H9 (cell line): ENCODE measurements around the gene HYAL1. TPM values are rescaled to one million over a fixed set of nuclear protein-coding genes. Genes with fewer than 3 reads are reported as not detected.

ENCODE experiments used
- DNase-seq: peaks from one replicate; pipeline ENCODE4 v3.0.0-alpha.2; 2017
- H2AFZ ChIP-seq: one replicate; pipeline ENCODE4 v1.6.1; 2013; ENCODE audit warnings: mild to moderate bottlenecking, low read length, control low read depth, moderate library complexity
- H2AK5ac ChIP-seq: 2 replicates; pipeline ENCODE4 v1.6.1; 2013; ENCODE audit warnings: low read length, control low read depth, mixed read lengths; ENCODE audit not compliant: insufficient read length
- H2BK120ac ChIP-seq: one replicate; pipeline ENCODE4 v1.6.1; 2013; ENCODE audit warnings: low read depth, mild to moderate bottlenecking, low read length, control low read depth, inconsistent platforms; ENCODE audit not compliant: poor library complexity, severe bottlenecking
- H2BK12ac ChIP-seq: 2 replicates; pipeline ENCODE4 v1.6.1; 2013; ENCODE audit warnings: low read length, control low read depth, mixed read lengths, low read depth; ENCODE audit not compliant: insufficient read length
- H2BK15ac ChIP-seq: 2 replicates; pipeline ENCODE4 v1.6.1; 2013; ENCODE audit warnings: low read depth, low read length, control low read depth
- H2BK20ac ChIP-seq: one replicate; pipeline ENCODE4 v1.6.1; 2013; ENCODE audit warnings: low read depth, mild to moderate bottlenecking, low read length, control low read depth, inconsistent platforms; ENCODE audit not compliant: poor library complexity, severe bottlenecking
- H2BK5ac ChIP-seq: 2 replicates; pipeline ENCODE4 v1.6.1; 2013; ENCODE audit warnings: low read length, control low read depth, mixed read lengths; ENCODE audit not compliant: insufficient read length
- H3K14ac ChIP-seq: 2 replicates; pipeline ENCODE4 v1.6.1; 2013; ENCODE audit warnings: low read length, control low read depth; ENCODE audit not compliant: insufficient read depth
- H3K18ac ChIP-seq: 2 replicates; pipeline ENCODE4 v1.6.1; 2013; ENCODE audit warnings: low read depth, mild to moderate bottlenecking, mixed read lengths, low read length, control low read depth; ENCODE audit not compliant: insufficient read length
- H3K23ac ChIP-seq: 2 replicates; pipeline ENCODE4 v1.6.1; 2013; ENCODE audit warnings: low read length, control low read depth, mixed read lengths, low read depth; ENCODE audit not compliant: insufficient read length
- H3K23me2 ChIP-seq: 2 replicates; pipeline ENCODE4 v1.6.1; 2013; ENCODE audit warnings: low read depth, mild to moderate bottlenecking, mixed read lengths, low read length, control low read depth; ENCODE audit not compliant: insufficient read length, poor library complexity, severe bottlenecking
- H3K27ac ChIP-seq: 2 replicates; pipeline ENCODE4 v1.5.1; 2013; ENCODE audit warnings: low read length, control low read depth, mixed read lengths, low read depth; ENCODE audit not compliant: insufficient read length
- H3K27me3 ChIP-seq: 2 replicates; pipeline ENCODE4 v1.6.1; 2013; ENCODE audit warnings: low read length, control low read depth, inconsistent platforms; ENCODE audit not compliant: insufficient read depth
- H3K4ac ChIP-seq: 2 replicates; pipeline ENCODE4 v1.6.1; 2013; ENCODE audit warnings: low read depth, mild to moderate bottlenecking, control low read depth, inconsistent platforms, low read length, moderate library complexity
- H3K4me1 ChIP-seq: 2 replicates; pipeline ENCODE4 v1.6.1; 2013; ENCODE audit warnings: low read length, control low read depth, inconsistent platforms; ENCODE audit not compliant: insufficient read depth
- H3K4me2 ChIP-seq: 2 replicates; pipeline ENCODE4 v1.6.1; 2013; ENCODE audit warnings: low read length, control low read depth, mixed read lengths; ENCODE audit not compliant: insufficient read length, insufficient read depth
- H3K56ac ChIP-seq: 2 replicates; pipeline ENCODE4 v1.6.1; 2013; ENCODE audit warnings: low read depth, mild to moderate bottlenecking, mixed read lengths, low read length, control low read depth; ENCODE audit not compliant: insufficient read length
- H3K79me1 ChIP-seq: 2 replicates; pipeline ENCODE4 v1.6.1; 2013; ENCODE audit warnings: low read depth, mild to moderate bottlenecking, moderate library complexity, low read length, control low read depth, inconsistent platforms; ENCODE audit not compliant: insufficient read depth, poor library complexity, severe bottlenecking
- H3K79me2 ChIP-seq: 2 replicates; pipeline ENCODE4 v1.6.1; 2013; ENCODE audit warnings: low read length, control low read depth, inconsistent platforms; ENCODE audit not compliant: insufficient read depth
- H3K9ac ChIP-seq: 2 replicates; pipeline ENCODE4 v1.6.1; 2013; ENCODE audit warnings: low read length, control low read depth, mixed read lengths; ENCODE audit not compliant: insufficient read length; ENCODE audit errors: extremely low read depth
- H3K9me3 ChIP-seq: one replicate; pipeline ENCODE4 v1.6.1; 2013; ENCODE audit warnings: low read depth, low read length, inconsistent platforms; ENCODE audit not compliant: control insufficient read depth
- H3T11ph ChIP-seq: one replicate; pipeline ENCODE4 v1.6.1; 2013; ENCODE audit warnings: mild to moderate bottlenecking, low read length, control low read depth, inconsistent platforms
- H4K20me1 ChIP-seq: one replicate; pipeline ENCODE4 v1.6.1; 2013; ENCODE audit not compliant: control insufficient read depth, insufficient read length, insufficient read depth
- H4K5ac ChIP-seq: 2 replicates; pipeline ENCODE4 v1.6.1; 2013; ENCODE audit warnings: low read depth, mild to moderate bottlenecking, mixed read lengths, low read length, control low read depth; ENCODE audit not compliant: insufficient read length
- H4K8ac ChIP-seq: replicated peaks from 2 replicates; pipeline ENCODE4 v1.6.1; 2013; ENCODE audit warnings: low read length, control low read depth, mixed read lengths, low read depth; ENCODE audit not compliant: insufficient read length
- H4K91ac ChIP-seq: 2 replicates; pipeline ENCODE4 v1.6.1; 2013; ENCODE audit warnings: low read depth, mild to moderate bottlenecking, moderate library complexity, mixed read lengths, low read length, control low read depth; ENCODE audit not compliant: insufficient read length
- H3K27ac Mint-ChIP-seq, 3 experiments: 2 replicates in 2 of 3; 3 replicates in 1 of 3; pipeline ENCODE4 v1.8.0; 2020 to 2021; ENCODE audit warnings: mixed read lengths in 3 of 3, mild to moderate bottlenecking in 1 of 3, moderate library complexity in 1 of 3
- H3K27me3 Mint-ChIP-seq: 2 replicates; pipeline ENCODE4 v1.8.0; 2021; ENCODE audit warnings: low read depth, mild to moderate bottlenecking, moderate library complexity, mixed read lengths
- H3K36me3 Mint-ChIP-seq, 3 experiments: 2 replicates in 2 of 3; 3 replicates in 1 of 3; pipeline ENCODE4 v1.8.0; 2020 to 2021; ENCODE audit warnings: low read depth in 3 of 3, mixed read lengths in 3 of 3; ENCODE audit not compliant: insufficient read depth in 1 of 3
- H3K4me1 Mint-ChIP-seq, 2 experiments: 2 replicates each; pipeline ENCODE4 v1.8.0; 2020; ENCODE audit warnings: mixed read lengths in 2 of 2
- H3K4me3 Mint-ChIP-seq, 2 experiments: 2 replicates in 1 of 2; 3 replicates in 1 of 2; pipeline ENCODE4 v1.8.0; 2020 to 2021; ENCODE audit warnings: mild to moderate bottlenecking in 2 of 2, mixed read lengths in 2 of 2, moderate library complexity in 1 of 2
- H3K9me3 Mint-ChIP-seq, 2 experiments: 2 replicates in 1 of 2; 3 replicates in 1 of 2; pipeline ENCODE4 v1.8.0; 2020; ENCODE audit warnings: mild to moderate bottlenecking in 2 of 2, mixed read lengths in 2 of 2, moderate library complexity in 1 of 2
- CTCF ChIP-seq: fragments of 200-600 bp; sonication (generic); conservative IDR thresholded peaks from 3 replicates; pipeline ENCODE4 v1.8.0; 2021; ENCODE audit warnings: antibody characterized with exemption, mild to moderate bottlenecking
- total RNA-seq: library from RNA; stranded (reverse); gene quantifications from 2 replicates; pipeline ENCODE4 v1.2.1, GENCODE V29; 2021

The HYAL1 gene
- total RNA-seq, 1 experiment from 2014 or later, result 2.0 TPM

DNA sequence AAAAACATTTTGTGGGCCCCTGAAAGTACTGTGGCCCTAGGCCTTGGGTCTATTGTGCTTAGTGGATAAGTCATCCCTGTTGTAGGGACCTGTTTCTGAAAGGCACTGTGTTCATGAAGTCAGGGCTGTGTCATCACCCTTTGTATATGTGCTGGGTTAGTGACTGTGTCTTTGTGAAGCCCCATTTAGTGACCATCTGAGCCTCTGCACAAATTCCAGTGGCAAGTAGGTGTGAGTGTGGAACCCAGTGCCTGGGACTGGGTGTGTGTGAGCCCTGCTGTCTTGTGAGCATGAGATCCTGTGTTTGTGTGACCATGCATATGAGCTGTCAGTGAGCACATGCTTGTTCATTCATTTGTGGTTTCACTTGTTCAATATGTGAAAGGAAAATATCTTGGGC lies 1.2 kb upstream of the HYAL1 start:
- H3K27ac ChIP-seq, result no peak overlapping the region
- Mint-ChIP-seq H3K27ac (no peak overlapping the region), H3K27me3 (peaks cover 6% of the 10 kb centered on the region), H3K36me3 (peaks cover 2 to 9% (median 3%) of the 10 kb centered on the region in 3 experiments), H3K9me3 (peaks cover 30 to 36% of the 10 kb centered on the region in 2 experiments), H3K4me1 (peaks cover 19 to 22% of the 10 kb centered on the region in 2 experiments), H3K4me3 (no peak overlapping the region)
- H3K4me2 ChIP-seq, result no peak overlapping the region
- H3K4ac ChIP-seq, result no peak overlapping the region
- H3K79me2 ChIP-seq, result no peaks in the 10 kb centered on the region
- H3K23me2 ChIP-seq, result no peaks in the 10 kb centered on the region
- no peak overlapping the region for H4K8ac ChIP-seq
- H3K18ac ChIP-seq, result no peak overlapping the region
- no peaks in the 10 kb centered on the region for H3K27me3 ChIP-seq
- no peak overlapping the region for H3K9ac ChIP-seq
- H3K23ac ChIP-seq, result no peak overlapping the region
- no peak overlapping the region for H2AFZ ChIP-seq
- no peaks in the 10 kb centered on the region for H3K4me1 ChIP-seq
- no peak overlapping the region for H3K14ac ChIP-seq
- H3K9me3 ChIP-seq, result no peaks in the 10 kb centered on the region
- H3K56ac ChIP-seq, result no peak overlapping the region
- H2AK5ac ChIP-seq, result no peak overlapping the region
- no peak overlapping the region for H3T11ph ChIP-seq
- 0 out of 2 replicates have a peak overlapping the region, but pooled peaks have one; percentile 1 for H2BK15ac ChIP-seq
- H4K5ac ChIP-seq, result no peak overlapping the region
- H3K79me1 ChIP-seq, result no peaks in the 10 kb centered on the region
- no peak overlapping the region for H2BK120ac ChIP-seq
- no peak overlapping the region for H2BK12ac ChIP-seq
- TF ChIP-seq CTCF, result no peak
- H2BK5ac ChIP-seq, result no peak overlapping the region
- H4K20me1 ChIP-seq, result no peaks in the 10 kb centered on the region
- DNase-seq, result no peak
- H4K91ac ChIP-seq, result no peak overlapping the region
- H2BK20ac ChIP-seq, result no peak overlapping the region
